Measurements from ENCODE around the gene LRRC75A. TPM values are rescaled to one million over a fixed set of nuclear protein-coding genes. Genes with fewer than 3 reads are reported as not detected.
"Not testable (repeated sequence)": the region's sequence is repeated elsewhere in the genome, so short reads cannot be mapped to it uniquely, and the experiment has no call there.

Gene LRRC75A
- total RNA-seq, 2 donors from 2014 or later: 0.41 to 1.4 TPM

- ATAC-seq (no peak), DNase-seq (ENCODE audit: low spot score in 2 of 2) (no peak)
- no peaks in the 10 kb centered on the region for H3K9me3 Mint-ChIP-seq
- no peak overlapping the region for H3K27ac Mint-ChIP-seq
- H3K36me3 Mint-ChIP-seq: peaks cover 17 to 25% of the 10 kb centered on the region in 2 donors
Measured at GRCh38 chr17:16446338-16446983, 45.5 kb downstream of the LRRC75A start.

GRCh38 chr17:16444258-16444886, 47.6 kb downstream of the LRRC75A start:
- peak overlapping the region; percentile 35 to 62 for H3K27ac Mint-ChIP-seq

GRCh38 chr17:16443511-16444257, 48.3 kb downstream of the LRRC75A start:
- Mint-ChIP-seq H3K27ac (peak overlapping the region; percentile 35 to 65), H3K36me3 (peaks cover 42 to 53% of the 10 kb centered on the region in 2 donors), H3K9me3 (no peaks in the 10 kb centered on the region)
- ATAC-seq (no peak), DNase-seq (ENCODE audit: low spot score in 2 of 2) (no peak)

More at GRCh38 chr17:16444258-16444886, 47.6 kb downstream of the LRRC75A start:
- H3K36me3 Mint-ChIP-seq: peaks cover 36 to 46% of the 10 kb centered on the region in 2 donors
- DNase-seq (ENCODE audit: low spot score in 2 of 2): no peak
- no peaks in the 10 kb centered on the region for H3K9me3 Mint-ChIP-seq
- no peak for ATAC-seq

GRCh38 chr17:16442594-16443510, 49.1 kb downstream of the LRRC75A start:
- Mint-ChIP-seq H3K27ac (peak overlapping the region; percentile 99 to 100), H3K9me3 (no peaks in the 10 kb centered on the region), H3K36me3 (peaks cover 43 to 58% of the 10 kb centered on the region in 2 donors)
- no peak for DNase-seq (ENCODE audit: low spot score in 2 of 2)
- no peak for ATAC-seq

GRCh38 chr17:16442141-16442540, 49.9 kb downstream of the LRRC75A start:
- peaks cover 43 to 58% of the 10 kb centered on the region in 2 donors for H3K36me3 Mint-ChIP-seq
- ATAC-seq: no peak

GRCh38 chr17:16440901-16441629, 50.9 kb downstream of the LRRC75A start:
- no peaks in the 10 kb centered on the region for H3K9me3 Mint-ChIP-seq
- ATAC-seq (no peak), DNase-seq (ENCODE audit: low spot score in 2 of 2) (no peak)
- H3K27ac Mint-ChIP-seq: peak overlapping the region; percentile 99 to 100
- peaks cover 43 to 58% of the 10 kb centered on the region in 2 donors for H3K36me3 Mint-ChIP-seq

More at GRCh38 chr17:16442141-16442540, 49.9 kb downstream of the LRRC75A start:
- H3K9me3 Mint-ChIP-seq: no peaks in the 10 kb centered on the region
- DNase-seq (ENCODE audit: low spot score in 2 of 2): no peak
- peak overlapping the region; percentile 99 to 100 for H3K27ac Mint-ChIP-seq

GRCh38 chr17:16440354-16440753, 51.6 kb downstream of the LRRC75A start:
- ATAC-seq; H3K9me3 Mint-ChIP-seq; DNase-seq (ENCODE audit: low spot score in 2 of 2): not testable (repeated sequence)
- Mint-ChIP-seq H3K36me3 (peaks cover 43 to 58% of the 10 kb centered on the region in 2 donors), H3K27ac (peak overlapping the region; percentile 99 to 100)

- Mint-ChIP-seq H3K9me3 (no peaks in the 10 kb centered on the region), H3K36me3 (peaks cover 43 to 58% of the 10 kb centered on the region in 2 donors), H3K27ac (peak overlapping the region; percentile 99 to 100)
- ATAC-seq (no peak), DNase-seq (ENCODE audit: low spot score in 2 of 2) (no peak)
Measured at GRCh38 chr17:16439811-16440351, 52.1 kb downstream of the LRRC75A start.

- peak overlapping the region; percentile 99 to 100 for H3K27ac Mint-ChIP-seq
- DNase-seq (ENCODE audit: low spot score in 2 of 2) (peak in 1 of 2 donors; percentile 24), ATAC-seq (peak in 1 of 2 donors; percentile 4)
- peaks cover 43 to 56% of the 10 kb centered on the region in 2 donors for H3K36me3 Mint-ChIP-seq
- H3K9me3 Mint-ChIP-seq: no peaks in the 10 kb centered on the region
Measured at GRCh38 chr17:16439303-16439791, 52.6 kb downstream of the LRRC75A start.

- no peaks in the 10 kb centered on the region for H3K9me3 Mint-ChIP-seq
- DNase-seq (ENCODE audit: low spot score in 2 of 2): peak; percentile 92 to 98
- H3K36me3 Mint-ChIP-seq: peaks cover 43 to 52% of the 10 kb centered on the region in 2 donors
- H3K27ac Mint-ChIP-seq: peak overlapping the region; percentile 99 to 100
- ATAC-seq: peak; percentile 91 to 92
Measured at GRCh38 chr17:16438557-16439302, 53.3 kb downstream of the LRRC75A start.

GRCh38 chr17:16438173-16438556, 53.8 kb downstream of the LRRC75A start:
- H3K9me3 Mint-ChIP-seq: no peaks in the 10 kb centered on the region
- DNase-seq (ENCODE audit: low spot score in 2 of 2) (no peak), ATAC-seq (no peak)
- H3K27ac Mint-ChIP-seq: peak overlapping the region; percentile 99 to 100
- H3K36me3 Mint-ChIP-seq: peaks cover 43 to 50% of the 10 kb centered on the region in 2 donors

GRCh38 chr17:16437083-16437482, 54.9 kb downstream of the LRRC75A start:
- Mint-ChIP-seq H3K27ac (peak overlapping the region; percentile 8 to 99), H3K36me3 (peaks cover 33 to 39% of the 10 kb centered on the region in 2 donors), H3K9me3 (no peaks in the 10 kb centered on the region)
- DNase-seq (ENCODE audit: low spot score in 2 of 2): no peak
- ATAC-seq: no peak

- no peaks in the 10 kb centered on the region for H3K9me3 Mint-ChIP-seq
- DNase-seq (ENCODE audit: low spot score in 2 of 2): no peak
- H3K27ac Mint-ChIP-seq: peak overlapping the region; percentile 77 to 99
- H3K36me3 Mint-ChIP-seq: peaks cover 24 to 31% of the 10 kb centered on the region in 2 donors
- no peak for ATAC-seq
Measured at GRCh38 chr17:16435925-16436886, 55.8 kb downstream of the LRRC75A start.
